Activated CD8-positive, alpha-beta T cell treated with anti-CD3 and anti-CD28 coated beads, Interleukin-2, amount 10 ng/mL, durations not matched to agents 7 days and 5 days (primary cell): Measurements from ENCODE around the gene ITGA11. TPM values are rescaled to one million over a fixed set of nuclear protein-coding genes. Genes with fewer than 3 reads are reported as not detected.

Experiments used
- ATAC-seq: fragments of 150-1000 bp; cut with Tn5 transposase; one replicate; pipeline ENCODE4 v1.10.0; 2021; ENCODE audit warnings: moderate library complexity
- CTCF ChIA-PET: fragments of 350-600 bp; sonication (Branson Sonifier 250); formaldehyde crosslinking; loops from one replicate; lab custom pipeline; 2021; ENCODE audit warnings: antibody characterized with exemption; lab: Charles Lee
- POLR2A ChIA-PET: fragments of 350-600 bp; sonication (Branson Sonifier 250); formaldehyde crosslinking; loops from one replicate; lab custom pipeline; 2021; ENCODE audit warnings: antibody characterized with exemption; lab: Charles Lee
- DNase-seq: peaks from one replicate; pipeline ENCODE4 v3.0.0-alpha.2; 2020
- H3K27ac Mint-ChIP-seq: one replicate; pipeline ENCODE4 v1.8.0; 2021; ENCODE audit warnings: mild to moderate bottlenecking, mixed read lengths
- H3K27me3 Mint-ChIP-seq: one replicate; pipeline ENCODE4 v1.8.0; 2021; ENCODE audit warnings: low read depth, mixed read lengths
- H3K36me3 Mint-ChIP-seq: one replicate; pipeline ENCODE4 v1.8.0; 2021; ENCODE audit warnings: low read depth, mixed read lengths
- H3K4me1 Mint-ChIP-seq: one replicate; pipeline ENCODE4 v1.8.0; 2021; ENCODE audit warnings: low read depth, mixed read lengths
- H3K4me3 Mint-ChIP-seq: one replicate; pipeline ENCODE4 v1.8.0; 2021; ENCODE audit warnings: mild to moderate bottlenecking, mixed read lengths
- H3K9me3 Mint-ChIP-seq: one replicate; pipeline ENCODE4 v1.8.0; 2022; ENCODE audit warnings: mixed read lengths; ENCODE audit not compliant: insufficient read depth
- total RNA-seq, 2 experiments: library from RNA; stranded (reverse); gene quantifications; one replicate each; pipeline ENCODE4 v1.2.3, GENCODE V29; 2021

The ITGA11 gene
- total RNA-seq, 2 experiments from 2014 or later: 0.18 to 0.39 TPM

- ATAC-seq (no peak), DNase-seq (no peak)
- Mint-ChIP-seq H3K9me3 (no peaks in the 10 kb centered on the region), H3K36me3 (no peaks in the 10 kb centered on the region), H3K4me1 (no peaks in the 10 kb centered on the region), H3K4me3 (no peak overlapping the region), H3K27me3 (peaks cover 5% of the 10 kb centered on the region), H3K27ac (no peak overlapping the region)
- ChIA-PET POLR2A (no interaction called here), CTCF (interaction anchor here (0.7 kb wide), 1 partner anchor 38 kb away, joined by 4 read pairs; no protein-coding TSS in a partner anchor)
These were observed 91.0 kb downstream of the ITGA11 start for GRCh38 chr15:68340726-68341671.

DNA sequence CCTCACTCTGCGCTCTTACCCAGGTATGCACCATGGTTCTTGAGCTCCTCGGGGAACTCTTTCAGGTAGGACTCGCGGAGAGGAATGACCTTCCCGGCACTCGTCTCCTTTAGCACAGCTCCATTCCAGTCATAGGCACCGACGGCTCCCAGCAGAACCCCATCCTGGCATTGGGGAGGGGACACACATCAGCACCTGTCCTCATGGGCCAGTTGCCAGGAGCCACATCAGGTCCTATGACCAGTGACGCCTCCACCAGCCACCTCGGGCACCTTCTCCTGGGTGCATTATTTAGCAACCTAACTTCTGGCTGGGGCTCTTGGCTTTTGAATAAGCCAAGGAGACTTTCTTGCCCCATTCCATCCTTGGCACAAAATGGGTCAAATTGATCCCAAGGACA, 92.5 kb downstream of the ITGA11 start:
- H3K4me1 Mint-ChIP-seq: no peaks in the 10 kb centered on the region
- H3K27ac Mint-ChIP-seq: no peak overlapping the region
- CTCF ChIA-PET: no interaction called here
- no peaks in the 10 kb centered on the region for H3K36me3 Mint-ChIP-seq
- no peak overlapping the region for H3K4me3 Mint-ChIP-seq
- no peak for DNase-seq
- H3K27me3 Mint-ChIP-seq: peaks cover 5% of the 10 kb centered on the region
- ATAC-seq: no peak
- H3K9me3 Mint-ChIP-seq: no peaks in the 10 kb centered on the region
- POLR2A ChIA-PET: no interaction called here

- ChIA-PET POLR2A (no interaction called here), CTCF (interaction anchor here (1.2 kb wide), 2 partner anchors 31 to 85 kb away, joined by 3 to 4 read pairs; no protein-coding TSS in a partner anchor)
- Mint-ChIP-seq H3K27me3 (peaks cover 4% of the 10 kb centered on the region), H3K4me3 (no peak overlapping the region), H3K27ac (no peak overlapping the region), H3K4me1 (no peaks in the 10 kb centered on the region), H3K9me3 (no peaks in the 10 kb centered on the region), H3K36me3 (no peaks in the 10 kb centered on the region)
- ATAC-seq: no peak
- no peak for DNase-seq
These were observed 94.1 kb downstream of the ITGA11 start for GRCh38 chr15:68337826-68338225.

- Mint-ChIP-seq H3K9me3 (no peaks in the 10 kb centered on the region), H3K27ac (no peak overlapping the region), H3K36me3 (no peaks in the 10 kb centered on the region), H3K4me3 (no peak overlapping the region), H3K4me1 (no peaks in the 10 kb centered on the region), H3K27me3 (peaks cover 7% of the 10 kb centered on the region)
- ATAC-seq: no peak
- DNase-seq: no peak
- CTCF ChIA-PET: interaction anchor here (0.6 to 1.2 kb wide), 2 partner anchors 29 to 83 kb away, joined by 3 read pairs; no protein-coding TSS in a partner anchor
- POLR2A ChIA-PET: no interaction called here
These were observed 95.4 kb downstream of the ITGA11 start for GRCh38 chr15:68336516-68336915.

GRCh38 chr15:68335655-68336054, 96.3 kb downstream of the ITGA11 start:
- CTCF ChIA-PET: no interaction called here
- no peak overlapping the region for H3K27ac Mint-ChIP-seq
- no peak overlapping the region for H3K4me3 Mint-ChIP-seq
- POLR2A ChIA-PET: no interaction called here
- H3K9me3 Mint-ChIP-seq: no peaks in the 10 kb centered on the region
- ATAC-seq: no peak
- H3K27me3 Mint-ChIP-seq: peaks cover 12% of the 10 kb centered on the region
- no peak for DNase-seq
- H3K36me3 Mint-ChIP-seq: no peaks in the 10 kb centered on the region
- H3K4me1 Mint-ChIP-seq: no peaks in the 10 kb centered on the region

DNA sequence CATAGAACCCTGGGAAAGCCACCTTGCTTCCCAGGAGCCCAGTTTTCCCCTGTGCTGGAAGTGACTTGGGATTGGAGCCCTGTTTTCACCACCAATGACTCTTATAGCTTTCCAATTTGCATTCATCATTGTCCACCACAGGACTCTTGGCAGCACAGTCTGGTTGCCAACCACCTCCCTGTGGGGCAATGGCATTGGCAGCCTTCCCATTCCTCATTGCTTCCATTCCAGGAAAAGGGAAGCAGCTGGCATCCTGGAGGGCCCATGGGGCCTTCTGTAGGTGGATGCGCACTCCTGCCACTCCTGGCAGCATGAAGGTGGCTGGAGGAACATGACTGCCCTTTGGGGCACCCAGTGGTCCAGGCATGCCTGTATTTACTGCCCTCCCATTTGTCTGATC, 96.7 kb downstream of the ITGA11 start:
- DNase-seq (no peak), ATAC-seq (no peak)
- H3K4me3 Mint-ChIP-seq: no peak overlapping the region
- no peaks in the 10 kb centered on the region for H3K36me3 Mint-ChIP-seq
- no peaks in the 10 kb centered on the region for H3K4me1 Mint-ChIP-seq
- ChIA-PET POLR2A (no interaction called here), CTCF (interaction anchor here (1.0 to 1.8 kb wide), 2 partner anchors 29 to 82 kb away, joined by 4 to 5 read pairs; no protein-coding TSS in a partner anchor)
- peaks cover 12% of the 10 kb centered on the region for H3K27me3 Mint-ChIP-seq
- no peak overlapping the region for H3K27ac Mint-ChIP-seq
- H3K9me3 Mint-ChIP-seq: no peaks in the 10 kb centered on the region

DNA sequence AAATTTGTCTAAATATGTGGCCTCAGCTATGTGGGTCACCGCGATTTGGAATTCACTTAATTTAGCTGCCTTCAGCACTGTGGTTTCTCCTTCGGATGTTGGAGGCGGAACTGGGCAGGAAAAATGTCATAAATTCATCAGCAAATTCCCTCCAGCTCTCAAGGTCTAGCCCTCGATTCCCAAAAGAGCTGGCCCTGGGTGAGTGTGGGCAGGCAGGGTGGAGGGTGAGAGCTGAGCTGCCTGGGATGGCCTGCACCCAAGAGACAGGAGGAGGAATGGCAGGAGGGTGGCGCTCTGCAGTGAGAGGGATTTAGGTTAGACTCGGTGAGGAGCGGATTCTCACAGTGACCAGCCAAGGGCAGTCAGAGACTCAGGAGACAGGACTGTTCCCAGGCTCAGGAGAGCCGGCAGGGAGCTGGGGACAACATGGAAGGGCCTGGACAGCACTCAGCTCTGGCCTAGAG, 97.3 kb downstream of the ITGA11 start:
- H3K27ac Mint-ChIP-seq: no peak overlapping the region

GRCh38 chr15:68333775-68334470, 98.0 kb downstream of the ITGA11 start:
- DNase-seq: no peak
- CTCF ChIA-PET: interaction anchor here (1.2 to 1.8 kb wide), 3 partner anchors 12 to 81 kb away, joined by 3 to 6 read pairs (median 5); no protein-coding TSS in a partner anchor
- peaks cover 17% of the 10 kb centered on the region for H3K27me3 Mint-ChIP-seq
- H3K4me1 Mint-ChIP-seq: peaks cover 7% of the 10 kb centered on the region
- no peak overlapping the region for H3K4me3 Mint-ChIP-seq
- no peaks in the 10 kb centered on the region for H3K9me3 Mint-ChIP-seq
- ATAC-seq: no peak
- H3K27ac Mint-ChIP-seq: peak overlapping the region; percentile 5
- POLR2A ChIA-PET: interaction anchor here (0.5 kb wide), 1 partner anchor 8 kb away, joined by 3 read pairs; no protein-coding TSS in a partner anchor
- no peaks in the 10 kb centered on the region for H3K36me3 Mint-ChIP-seq

More for the DNA sequence above, 97.3 kb downstream of the ITGA11 start:
- H3K4me3 Mint-ChIP-seq: no peak overlapping the region
- ChIA-PET POLR2A (interaction anchor here (0.5 kb wide), 1 partner anchor 8 kb away, joined by 3 read pairs; no protein-coding TSS in a partner anchor), CTCF (interaction anchor here (1.0 to 1.8 kb wide), 3 partner anchors 11 to 82 kb away, joined by 3 to 5 read pairs (median 4); no protein-coding TSS in a partner anchor)
- H3K36me3 Mint-ChIP-seq: no peaks in the 10 kb centered on the region
- DNase-seq: no peak
- peaks cover 12% of the 10 kb centered on the region for H3K27me3 Mint-ChIP-seq
- H3K9me3 Mint-ChIP-seq: no peaks in the 10 kb centered on the region
- H3K4me1 Mint-ChIP-seq: peaks cover under 1% of the 10 kb centered on the region
- no peak for ATAC-seq

DNA sequence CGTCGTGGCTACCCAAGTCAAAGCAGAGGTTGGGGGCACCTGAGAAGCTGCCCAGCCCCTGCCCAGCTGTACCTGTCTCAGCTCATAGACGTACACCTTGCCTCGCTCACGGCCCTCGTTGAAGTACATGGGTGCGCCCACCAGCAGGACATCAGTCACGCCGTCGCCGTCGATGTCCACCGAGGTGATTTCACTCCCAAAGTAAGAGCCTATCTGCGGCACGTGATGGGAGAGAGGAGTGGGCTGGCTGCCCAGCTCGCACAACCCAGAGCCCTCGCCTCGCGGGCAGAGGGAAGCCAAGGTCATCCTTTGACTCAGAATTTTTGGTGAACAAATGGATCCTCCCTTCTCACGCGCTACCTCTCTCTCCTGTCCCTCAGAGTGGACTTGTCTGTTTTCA, 99.7 kb downstream of the ITGA11 start:
- POLR2A ChIA-PET: no interaction called here
- no peak for DNase-seq
- H3K27ac Mint-ChIP-seq: no peak overlapping the region

GRCh38 chr15:68330901-68331300, 101.1 kb downstream of the ITGA11 start:
- Mint-ChIP-seq H3K27ac (no peak overlapping the region), H3K9me3 (no peaks in the 10 kb centered on the region), H3K36me3 (no peaks in the 10 kb centered on the region), H3K27me3 (peaks cover 17% of the 10 kb centered on the region), H3K4me1 (peaks cover 37% of the 10 kb centered on the region), H3K4me3 (no peak overlapping the region)
- ChIA-PET CTCF (no interaction called here), POLR2A (no interaction called here)
- DNase-seq (no peak), ATAC-seq (no peak)

More for the DNA sequence above, 99.7 kb downstream of the ITGA11 start:
- CTCF ChIA-PET: no interaction called here
- Mint-ChIP-seq H3K4me3 (no peak overlapping the region), H3K36me3 (no peaks in the 10 kb centered on the region), H3K9me3 (no peaks in the 10 kb centered on the region), H3K27me3 (peaks cover 17% of the 10 kb centered on the region), H3K4me1 (peaks cover 23% of the 10 kb centered on the region)
- ATAC-seq: no peak

- Mint-ChIP-seq H3K4me3 (no peak overlapping the region), H3K27me3 (peaks cover 17% of the 10 kb centered on the region), H3K9me3 (no peaks in the 10 kb centered on the region), H3K4me1 (peaks cover 38% of the 10 kb centered on the region), H3K27ac (no peak overlapping the region), H3K36me3 (no peaks in the 10 kb centered on the region)
- no peak for ATAC-seq
- ChIA-PET CTCF (no interaction called here), POLR2A (no interaction called here)
- no peak for DNase-seq
These were observed 101.5 kb downstream of the ITGA11 start for GRCh38 chr15:68330416-68330815.
